ENCODE data around the gene KRTAP3-3.

The KRTAP3-3 gene

GRCh38 chr17:41029633-41030245 lies 35.8 kb upstream of the KRTAP3-3 start, which contains the start of gene KRTAP1-4:
Gene KRTAP1-4, minus strand, starts transcription at chr17:41030195. Its CDS starts 117 bp downstream, at chr17:41030078.
- Histone ChIP-seq H3K9me3 (ENCODE audit: control insufficient read depth, insufficient read depth, low read length) (no peaks in the 10 kb centered on the region), H3K4me1 (ENCODE audit: control insufficient read depth, low read length) (no peaks in the 10 kb centered on the region), H3K27me3 (ENCODE audit: control insufficient read depth, low read length) (no peaks in the 10 kb centered on the region), H3F3A (ENCODE audit: control insufficient read depth, insufficient read depth) (no peaks in the 10 kb centered on the region), H4K20me1 (ENCODE audit: control insufficient read depth, insufficient read depth, low read depth, low read length) (no peaks in the 10 kb centered on the region), H3K4me3 (ENCODE audit: low read length) (no peak within 1 kb of the TSS), H3K9me2 (replicated peaks; ENCODE audit: control insufficient read depth, low read length) (no peaks in the 10 kb centered on the region), H3K36me3 (ENCODE audit: control insufficient read depth, low read length) (no peaks in the 10 kb centered on the region), H3K27ac (ENCODE audit: low read depth, low read length) (no peak within 1 kb of the TSS), H3K4me2 (ENCODE audit: low read length) (no peak within 1 kb of the TSS), H3K79me2 (ENCODE audit: control insufficient read depth, low read length) (no peaks in the 10 kb centered on the region)
- TF ChIP-seq EZH2phosphoT487 (IDR thresholded peaks at IDR 0.05; ENCODE audit: borderline replicate concordance, low read length) (no peak), CTCF (IDR thresholded peaks at IDR 0.05; ENCODE audit: low read depth, low read length, poor library complexity, severe bottlenecking) (no peak)

- no peak within 1 kb of the TSS for H3K27ac ChIP-seq (ENCODE audit: low read depth, low read length)
- no peaks in the 10 kb centered on the region for H3K4me1 ChIP-seq (ENCODE audit: control insufficient read depth, low read length)
- H3K9me2 ChIP-seq (replicated peaks; ENCODE audit: control insufficient read depth, low read length): no peaks in the 10 kb centered on the region
- no peak within 1 kb of the TSS for H3K4me2 ChIP-seq (ENCODE audit: low read length)
- H3K4me3 ChIP-seq (ENCODE audit: low read length): no peak within 1 kb of the TSS
- no peaks in the 10 kb centered on the region for H3K79me2 ChIP-seq (ENCODE audit: control insufficient read depth, low read length)
- no peaks in the 10 kb centered on the region for H3K9me3 ChIP-seq (ENCODE audit: control insufficient read depth, insufficient read depth, low read length)
- no peaks in the 10 kb centered on the region for H3K27me3 ChIP-seq (ENCODE audit: control insufficient read depth, low read length)
- no peaks in the 10 kb centered on the region for H3K36me3 ChIP-seq (ENCODE audit: control insufficient read depth, low read length)
- no peak for TF ChIP-seq CTCF (IDR thresholded peaks at IDR 0.05; ENCODE audit: low read depth, low read length, poor library complexity, severe bottlenecking)
- no peak for TF ChIP-seq EZH2phosphoT487 (IDR thresholded peaks at IDR 0.05; ENCODE audit: borderline replicate concordance, low read length)
- H4K20me1 ChIP-seq (ENCODE audit: control insufficient read depth, insufficient read depth, low read depth, low read length): no peaks in the 10 kb centered on the region
- no peaks in the 10 kb centered on the region for H3F3A ChIP-seq (ENCODE audit: control insufficient read depth, insufficient read depth)
Measured at GRCh38 chr17:41026715-41027471, 32.9 kb upstream of the KRTAP3-3 start, which contains the start of gene KRTAP1-5. Gene KRTAP1-5, minus strand, starts transcription at chr17:41027208. Its CDS starts 53 bp downstream, at chr17:41027155.

GRCh38 chr17:41024697-41025096 lies 30.7 kb upstream of the KRTAP3-3 start:
- no peaks in the 10 kb centered on the region for H3K27me3 ChIP-seq (ENCODE audit: control insufficient read depth, low read length)
- H3K27ac ChIP-seq (ENCODE audit: low read depth, low read length): no peak overlapping the region
- no peak overlapping the region for H3K4me3 ChIP-seq (ENCODE audit: low read length)
- no peaks in the 10 kb centered on the region for H3F3A ChIP-seq (ENCODE audit: control insufficient read depth, insufficient read depth)
- H3K4me2 ChIP-seq (ENCODE audit: low read length): no peak overlapping the region
- no peak for TF ChIP-seq EZH2phosphoT487 (IDR thresholded peaks at IDR 0.05; ENCODE audit: borderline replicate concordance, low read length)
- TF ChIP-seq CTCF (IDR thresholded peaks at IDR 0.05; ENCODE audit: low read depth, low read length, poor library complexity, severe bottlenecking): no peak
- no peaks in the 10 kb centered on the region for H3K4me1 ChIP-seq (ENCODE audit: control insufficient read depth, low read length)
- no peaks in the 10 kb centered on the region for H3K79me2 ChIP-seq (ENCODE audit: control insufficient read depth, low read length)
- H3K9me2 ChIP-seq (replicated peaks; ENCODE audit: control insufficient read depth, low read length): no peaks in the 10 kb centered on the region
- H3K36me3 ChIP-seq (ENCODE audit: control insufficient read depth, low read length): no peaks in the 10 kb centered on the region
- H3K9me3 ChIP-seq (ENCODE audit: control insufficient read depth, insufficient read depth, low read length): no peaks in the 10 kb centered on the region
- no peaks in the 10 kb centered on the region for H4K20me1 ChIP-seq (ENCODE audit: control insufficient read depth, insufficient read depth, low read depth, low read length)

Data from DOHH2 (cell line).